ENCODE results near the gene DENND4B. TPM values are rescaled to one million over a fixed set of nuclear protein-coding genes. Genes with fewer than 3 reads are reported as not detected.

Gene DENND4B
- polyA plus RNA-seq, 1 donor from 2014 or later, result 36.3 TPM

GRCh38 chr1:153929981-153930948, 16.3 kb downstream of the DENND4B start:
- no peak overlapping the region for H3K27ac Mint-ChIP-seq

GRCh38 chr1:153929426-153929825, 17.1 kb downstream of the DENND4B start:
- no peaks in the 10 kb centered on the region for H3K27me3 Mint-ChIP-seq
- no peak overlapping the region for H3K4me3 Mint-ChIP-seq
- H3K27ac Mint-ChIP-seq, result peak overlapping the region in 2 of 3 donors; percentile 37 to 55
- peaks cover 2 to 20% (median 2%) of the 10 kb centered on the region in 3 donors for H3K4me1 Mint-ChIP-seq
- peaks cover 2% of the 10 kb centered on the region for H3K36me3 Mint-ChIP-seq
- no peaks in the 10 kb centered on the region for H3K9me3 Mint-ChIP-seq

More at GRCh38 chr1:153929981-153930948, 16.3 kb downstream of the DENND4B start:
- Mint-ChIP-seq H3K4me1 (peaks cover 2 to 20% (median 2%) of the 10 kb centered on the region in 3 donors), H3K4me3 (no peak overlapping the region), H3K36me3 (peaks cover 2% of the 10 kb centered on the region), H3K27me3 (no peaks in the 10 kb centered on the region), H3K9me3 (no peaks in the 10 kb centered on the region)

GRCh38 chr1:153928791-153929341, 17.7 kb downstream of the DENND4B start:
- peak overlapping the region in 1 of 3 donors; percentile 81 for H3K27ac Mint-ChIP-seq
- no peaks in the 10 kb centered on the region for H3K27me3 Mint-ChIP-seq
- no peaks in the 10 kb centered on the region for H3K9me3 Mint-ChIP-seq
- H3K36me3 Mint-ChIP-seq, result peaks cover 2% of the 10 kb centered on the region
- H3K4me3 Mint-ChIP-seq, result peak overlapping the region in 1 of 4 donors; percentile 73
- peaks cover 2 to 22% (median 2%) of the 10 kb centered on the region in 3 donors for H3K4me1 Mint-ChIP-seq

GRCh38 chr1:153928245-153928644, 18.3 kb downstream of the DENND4B start:
- Mint-ChIP-seq H3K27ac (peak overlapping the region; percentile 7 to 85 (median 81)), H3K4me1 (peaks cover 3 to 26% (median 4%) of the 10 kb centered on the region in 3 donors), H3K27me3 (no peaks in the 10 kb centered on the region), H3K9me3 (no peaks in the 10 kb centered on the region), H3K4me3 (peak overlapping the region in 2 of 4 donors; percentile 7 to 73), H3K36me3 (peaks cover 2% of the 10 kb centered on the region)

- H3K27ac Mint-ChIP-seq, result peak overlapping the region in 1 of 3 donors; percentile 81
- peaks cover 6 to 33% (median 6%) of the 10 kb centered on the region in 3 donors for H3K4me1 Mint-ChIP-seq
- H3K36me3 Mint-ChIP-seq, result peaks cover 2% of the 10 kb centered on the region
- peak overlapping the region in 1 of 4 donors; percentile 68 for H3K4me3 Mint-ChIP-seq
- no peaks in the 10 kb centered on the region for H3K27me3 Mint-ChIP-seq
- peaks cover 0 to 3% (median 0%) of the 10 kb centered on the region in 3 donors for H3K9me3 Mint-ChIP-seq
Measured at GRCh38 chr1:153926405-153926804, 20.1 kb downstream of the DENND4B start.

- H3K27ac Mint-ChIP-seq, result peak within 1 kb of the TSS; percentile 96 to 100 (median 97)
- peak within 1 kb of the TSS; percentile 87 to 98 (median 94) for H3K4me3 Mint-ChIP-seq
- H3K27me3 Mint-ChIP-seq, result no peaks in the 10 kb centered on the region
- H3K4me1 Mint-ChIP-seq, result peaks cover 21 to 50% (median 35%) of the 10 kb centered on the region in 3 donors
- peaks cover 0 to 3% (median 0%) of the 10 kb centered on the region in 3 donors for H3K9me3 Mint-ChIP-seq
- peaks cover under 1% of the 10 kb centered on the region for H3K36me3 Mint-ChIP-seq
Measured at GRCh38 chr1:153922972-153923925, 23.3 kb downstream of the DENND4B start, which contains the start of gene GATAD2B. Gene GATAD2B (minus strand): TSS chr1:153922972. CDS start chr1:153828347, 94,625 bp downstream.

GRCh38 chr1:153922076-153922971, 24.2 kb downstream of the DENND4B start:
- peaks cover 0 to 3% (median 0%) of the 10 kb centered on the region in 3 donors for H3K9me3 Mint-ChIP-seq
- H3K4me3 Mint-ChIP-seq, result peak overlapping the region; percentile 87 to 98 (median 94)
- peaks cover 2% of the 10 kb centered on the region for H3K36me3 Mint-ChIP-seq
- H3K27me3 Mint-ChIP-seq, result no peaks in the 10 kb centered on the region
- peak overlapping the region; percentile 96 to 100 (median 97) for H3K27ac Mint-ChIP-seq
- peaks cover 21 to 49% (median 39%) of the 10 kb centered on the region in 3 donors for H3K4me1 Mint-ChIP-seq

- Mint-ChIP-seq H3K4me3 (peak overlapping the region; percentile 87 to 97 (median 94)), H3K27ac (peak overlapping the region; percentile 90 to 100 (median 97)), H3K4me1 (peaks cover 21 to 49% (median 39%) of the 10 kb centered on the region in 3 donors), H3K36me3 (peaks cover 2% of the 10 kb centered on the region), H3K27me3 (no peaks in the 10 kb centered on the region), H3K9me3 (peaks cover 0 to 3% (median 0%) of the 10 kb centered on the region in 3 donors)
Measured at GRCh38 chr1:153921803-153922075, 24.8 kb downstream of the DENND4B start.

GRCh38 chr1:153921080-153921802, 25.3 kb downstream of the DENND4B start:
- H3K27me3 Mint-ChIP-seq, result no peaks in the 10 kb centered on the region
- peaks cover 24 to 50% (median 41%) of the 10 kb centered on the region in 3 donors for H3K4me1 Mint-ChIP-seq
- peaks cover 2% of the 10 kb centered on the region for H3K36me3 Mint-ChIP-seq
- peak overlapping the region; percentile 87 to 97 (median 94) for H3K4me3 Mint-ChIP-seq
- peak overlapping the region; percentile 90 to 100 (median 97) for H3K27ac Mint-ChIP-seq
- H3K9me3 Mint-ChIP-seq, result peaks cover 0 to 3% (median 0%) of the 10 kb centered on the region in 3 donors

- H3K4me3 Mint-ChIP-seq, result peak overlapping the region; percentile 87 to 97 (median 94)
- peaks cover 29 to 44% (median 42%) of the 10 kb centered on the region in 3 donors for H3K4me1 Mint-ChIP-seq
- peaks cover 2% of the 10 kb centered on the region for H3K36me3 Mint-ChIP-seq
- H3K27me3 Mint-ChIP-seq, result no peaks in the 10 kb centered on the region
- H3K9me3 Mint-ChIP-seq, result peaks cover 0 to 3% (median 0%) of the 10 kb centered on the region in 3 donors
- peak overlapping the region; percentile 54 to 97 (median 65) for H3K27ac Mint-ChIP-seq
Measured at GRCh38 chr1:153919876-153920852, 26.4 kb downstream of the DENND4B start.

GRCh38 chr1:153916297-153916696, 30.2 kb downstream of the DENND4B start:
- Mint-ChIP-seq H3K4me3 (peak overlapping the region in 1 of 4 donors; percentile 46), H3K36me3 (peaks cover 2% of the 10 kb centered on the region), H3K27ac (no peak overlapping the region), H3K9me3 (no peaks in the 10 kb centered on the region), H3K4me1 (peaks cover 31 to 50% (median 40%) of the 10 kb centered on the region in 3 donors), H3K27me3 (no peaks in the 10 kb centered on the region)

GRCh38 chr1:153912349-153912748, 34.2 kb downstream of the DENND4B start:
- no peak overlapping the region for H3K27ac Mint-ChIP-seq
- peaks cover 3% of the 10 kb centered on the region for H3K36me3 Mint-ChIP-seq
- H3K4me3 Mint-ChIP-seq, result no peak overlapping the region
- no peaks in the 10 kb centered on the region for H3K27me3 Mint-ChIP-seq
- H3K9me3 Mint-ChIP-seq, result no peaks in the 10 kb centered on the region
- H3K4me1 Mint-ChIP-seq, result peaks cover 19 to 21% (median 21%) of the 10 kb centered on the region in 3 donors
